Activated naive CD4-positive, alpha-beta T cell treated with anti-CD3 and anti-CD28 coated beads for 36 hours (primary cell): ENCODE results near the gene RBP5. TPM values are rescaled to one million over a fixed set of nuclear protein-coding genes. Genes with fewer than 3 reads are reported as not detected.

ENCODE experiments used
- CTCF ChIA-PET: fragments of 350-600 bp; sonication (Branson Sonifier 250); formaldehyde crosslinking; loops from one replicate; lab custom pipeline; 2021; ENCODE audit warnings: antibody characterized with exemption; lab: Charles Lee
- DNase-seq: peaks from one replicate; pipeline ENCODE4 v3.0.0-alpha.2; 2020
- H3K27ac Mint-ChIP-seq: one replicate; pipeline ENCODE4 v1.8.0; 2021; ENCODE audit warnings: mild to moderate bottlenecking, mixed read lengths
- H3K27me3 Mint-ChIP-seq: one replicate; pipeline ENCODE4 v1.8.0; 2021; ENCODE audit warnings: low read depth, mixed read lengths
- H3K36me3 Mint-ChIP-seq: one replicate; pipeline ENCODE4 v1.8.0; 2021; ENCODE audit warnings: low read depth, mixed read lengths
- H3K4me1 Mint-ChIP-seq: one replicate; pipeline ENCODE4 v1.8.0; 2021; ENCODE audit warnings: low read depth, mixed read lengths
- H3K4me3 Mint-ChIP-seq: one replicate; pipeline ENCODE4 v1.8.0; 2021; ENCODE audit warnings: mild to moderate bottlenecking, moderate library complexity, mixed read lengths
- H3K9me3 Mint-ChIP-seq: one replicate; pipeline ENCODE4 v1.8.0; 2021; ENCODE audit warnings: mixed read lengths
- intact Hi-C: fragments of 100-400 bp; cut with micrococcal nuclease; formaldehyde crosslinking; loops from one replicate; pipeline ENCODE4 v1.15.1; 2023
- total RNA-seq, 2 experiments: library from RNA; stranded (reverse); gene quantifications; one replicate each; pipeline ENCODE4 v1.2.3, GENCODE V29; 2021

RBP5 gene
- total RNA-seq, 2 experiments from 2014 or later, result 0.57 TPM; not detected in 1

DNA sequence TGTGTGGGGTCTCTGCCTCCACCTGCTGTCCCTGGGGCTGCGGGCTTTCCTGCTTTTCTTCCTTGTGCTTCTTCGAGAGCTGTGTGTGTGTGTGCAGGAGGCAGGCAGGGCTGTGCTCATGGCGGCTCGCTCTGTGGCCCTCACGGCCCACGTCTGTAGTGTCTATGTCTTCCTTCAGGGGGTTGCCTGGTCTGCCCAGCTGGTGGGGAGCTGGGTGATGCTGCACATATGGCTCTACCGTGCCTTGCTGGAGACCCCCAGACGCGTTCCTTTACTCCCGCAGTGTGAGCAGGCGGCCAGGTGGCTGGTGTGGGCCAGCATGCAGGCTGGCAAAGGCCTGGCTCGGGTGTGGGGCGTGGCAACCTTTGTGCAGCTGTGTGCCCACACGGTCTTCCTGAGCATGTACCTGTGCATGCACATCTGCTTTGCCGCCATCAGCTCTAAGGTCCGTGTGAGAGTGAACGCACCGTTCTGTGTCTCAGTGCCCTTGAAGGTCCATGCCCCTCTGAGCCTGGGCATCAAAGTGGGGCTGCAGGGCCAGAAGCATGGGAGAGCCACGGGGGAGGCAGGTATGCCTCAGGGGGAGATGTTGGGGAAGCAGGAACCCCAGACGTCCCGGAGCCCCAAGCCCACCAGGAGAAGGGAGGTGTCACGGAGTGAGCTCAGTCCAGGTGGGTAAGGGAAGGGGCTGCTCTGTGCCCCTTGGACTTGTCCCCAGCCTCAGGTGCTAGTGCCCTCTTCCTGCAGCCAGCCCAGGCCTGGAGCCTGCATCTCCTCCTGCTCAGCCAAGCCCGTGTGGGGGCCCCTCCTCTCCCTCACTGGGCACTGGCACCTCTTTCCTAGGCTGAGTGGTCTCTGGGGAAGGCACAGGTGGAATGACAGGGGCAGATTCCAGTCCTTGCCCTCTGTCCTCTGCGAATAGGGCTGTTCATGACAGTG is 27.8 kb upstream of the RBP5 start:
- H3K36me3 Mint-ChIP-seq, result peaks cover 2% of the 10 kb centered on the region

GRCh38 chr12:7155471-7156034 is 26.9 kb upstream of the RBP5 start:
- no peaks in the 10 kb centered on the region for H3K4me1 Mint-ChIP-seq
- H3K27me3 Mint-ChIP-seq, result no peaks in the 10 kb centered on the region
- DNase-seq, result no peak
- no peak overlapping the region for H3K27ac Mint-ChIP-seq
- no peaks in the 10 kb centered on the region for H3K9me3 Mint-ChIP-seq
- H3K36me3 Mint-ChIP-seq, result peaks cover 2% of the 10 kb centered on the region
- CTCF ChIA-PET, result interaction anchor here (1.0 to 1.2 kb wide), 2 partner anchors 16 to 46 kb away, joined by 3 read pairs; no protein-coding TSS in a partner anchor
- H3K4me3 Mint-ChIP-seq, result no peak overlapping the region
- intact Hi-C loops, result no loop called here

More for the DNA sequence above, 27.8 kb upstream of the RBP5 start:
- intact Hi-C loops, result no loop called here
- Mint-ChIP-seq H3K9me3 (no peaks in the 10 kb centered on the region), H3K4me3 (no peak overlapping the region), H3K27ac (no peak overlapping the region), H3K4me1 (no peaks in the 10 kb centered on the region), H3K27me3 (no peaks in the 10 kb centered on the region)
- DNase-seq, result no peak
- CTCF ChIA-PET, result interaction anchor here (1.2 kb wide), 1 partner anchor 47 kb away, joined by 3 read pairs; no protein-coding TSS in a partner anchor

DNA sequence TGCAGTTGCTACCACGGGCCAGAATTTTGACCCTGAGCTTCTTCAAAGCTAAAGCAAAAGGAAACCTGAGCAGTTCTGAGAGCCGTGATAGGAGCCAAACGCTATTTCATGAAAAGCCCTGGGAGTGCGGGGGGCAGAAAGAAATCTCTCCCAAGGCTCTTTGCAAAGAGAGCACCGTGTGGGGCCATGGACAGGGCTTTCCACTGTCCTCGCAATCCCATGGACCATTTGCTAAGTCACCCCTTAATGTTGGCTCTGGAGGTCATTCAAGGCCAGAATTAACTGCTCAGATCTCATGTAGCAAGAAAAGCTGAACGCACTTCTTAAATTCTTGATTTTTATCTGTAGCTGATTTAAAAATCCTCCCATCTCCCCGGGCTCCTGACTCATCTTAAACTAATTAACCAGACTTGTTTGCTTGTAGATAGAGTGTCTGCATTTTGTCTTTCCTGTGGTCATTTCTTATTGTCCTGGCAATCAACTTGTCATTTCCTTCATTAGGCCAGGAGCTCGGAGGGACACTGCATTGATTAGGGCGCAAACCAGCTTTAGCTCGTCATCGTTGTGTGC is 26.3 kb upstream of the RBP5 start:
- H3K36me3 Mint-ChIP-seq, result peaks cover 2% of the 10 kb centered on the region
- H3K27me3 Mint-ChIP-seq, result no peaks in the 10 kb centered on the region
- no peak overlapping the region for H3K4me3 Mint-ChIP-seq
- no peaks in the 10 kb centered on the region for H3K9me3 Mint-ChIP-seq
- H3K4me1 Mint-ChIP-seq, result no peaks in the 10 kb centered on the region
- H3K27ac Mint-ChIP-seq, result no peak overlapping the region
- DNase-seq, result no peak
- intact Hi-C loops, result no loop called here
- CTCF ChIA-PET, result interaction anchor here (1.0 to 2.4 kb wide), 4 partner anchors 11 to 45 kb away, joined by 3 to 13 read pairs (median 5); no protein-coding TSS in a partner anchor

GRCh38 chr12:7154042-7154441 is 25.4 kb upstream of the RBP5 start:
- peaks cover 2% of the 10 kb centered on the region for H3K36me3 Mint-ChIP-seq
- H3K4me1 Mint-ChIP-seq, result no peaks in the 10 kb centered on the region
- no peak overlapping the region for H3K27ac Mint-ChIP-seq
- H3K4me3 Mint-ChIP-seq, result no peak overlapping the region
- DNase-seq, result no peak
- no peaks in the 10 kb centered on the region for H3K9me3 Mint-ChIP-seq
- intact Hi-C loops, result no loop called here
- CTCF ChIA-PET, result interaction anchor here (0.7 to 2.4 kb wide), 3 partner anchors 10 to 236 kb away, joined by 3 to 13 read pairs (median 7); no protein-coding TSS in a partner anchor
- no peaks in the 10 kb centered on the region for H3K27me3 Mint-ChIP-seq

DNA sequence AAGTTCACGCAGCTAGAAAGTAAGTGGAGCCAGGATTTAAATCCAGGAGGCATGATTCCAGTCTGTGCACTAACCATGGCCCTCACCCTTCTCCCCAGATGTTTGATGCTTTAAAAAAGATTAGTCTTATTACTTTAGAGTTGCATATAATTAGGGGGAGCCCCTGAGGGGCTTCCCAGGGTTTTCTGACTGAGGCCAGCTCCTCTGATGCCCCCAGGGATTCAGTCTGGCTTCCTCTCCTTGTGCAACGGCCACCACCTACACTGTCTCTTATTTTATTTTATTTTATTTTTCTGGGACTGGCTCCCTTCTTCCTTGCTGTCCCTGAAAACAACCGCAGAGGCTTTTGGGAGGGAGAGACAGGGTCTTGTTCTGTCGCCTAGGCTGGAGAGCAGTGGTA is 24.1 kb upstream of the RBP5 start:
- CTCF ChIA-PET, result interaction anchor here (2.4 kb wide), 1 partner anchor 8 kb away, joined by 13 read pairs; no protein-coding TSS in a partner anchor
- peaks cover 2% of the 10 kb centered on the region for H3K36me3 Mint-ChIP-seq
- no peak overlapping the region for H3K27ac Mint-ChIP-seq
- intact Hi-C loops, result no loop called here
- H3K27me3 Mint-ChIP-seq, result no peaks in the 10 kb centered on the region
- H3K4me1 Mint-ChIP-seq, result no peaks in the 10 kb centered on the region
- no peaks in the 10 kb centered on the region for H3K9me3 Mint-ChIP-seq
- no peak overlapping the region for H3K4me3 Mint-ChIP-seq
- DNase-seq, result no peak

- no peak overlapping the region for H3K27ac Mint-ChIP-seq
- CTCF ChIA-PET, result interaction anchor here (0.7 kb wide), 1 partner anchor 9 kb away, joined by 8 read pairs; no protein-coding TSS in a partner anchor
- no peaks in the 10 kb centered on the region for H3K9me3 Mint-ChIP-seq
These were observed 22.8 kb upstream of the RBP5 start for GRCh38 chr12:7151532-7151931.

DNA sequence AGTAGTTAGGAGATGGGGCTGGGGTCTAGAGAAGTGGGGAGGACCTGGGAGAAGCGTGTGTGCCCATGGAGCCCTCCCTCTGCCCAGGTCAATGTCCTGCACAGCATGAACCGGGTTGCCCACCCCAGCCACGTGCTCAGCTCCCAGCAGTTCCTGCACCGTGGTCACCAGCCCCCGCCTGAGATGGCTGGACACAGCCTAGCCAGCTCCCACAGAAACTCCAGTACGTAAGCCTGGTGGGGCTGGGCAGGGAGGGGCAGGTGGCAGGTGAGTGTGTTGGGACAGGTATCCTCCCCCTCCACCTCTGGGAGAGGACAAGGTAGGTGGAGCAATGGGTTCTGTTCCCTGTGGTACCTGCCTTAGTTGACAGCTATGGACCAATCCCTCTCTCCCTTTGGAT is 22.2 kb upstream of the RBP5 start:
- Mint-ChIP-seq H3K36me3 (no peaks in the 10 kb centered on the region), H3K4me1 (no peaks in the 10 kb centered on the region), H3K4me3 (no peak overlapping the region), H3K9me3 (no peaks in the 10 kb centered on the region), H3K27ac (no peak overlapping the region), H3K27me3 (no peaks in the 10 kb centered on the region)
- CTCF ChIA-PET, result no interaction called here
- intact Hi-C loops, result no loop called here
- no peak for DNase-seq

More at GRCh38 chr12:7151532-7151931, 22.8 kb upstream of the RBP5 start:
- Mint-ChIP-seq H3K27me3 (no peaks in the 10 kb centered on the region), H3K36me3 (no peaks in the 10 kb centered on the region), H3K4me1 (no peaks in the 10 kb centered on the region), H3K4me3 (no peak overlapping the region)
- no peak for DNase-seq
- intact Hi-C loops, result no loop called here

GRCh38 chr12:7150356-7150755 is 21.7 kb upstream of the RBP5 start:
- no peaks in the 10 kb centered on the region for H3K27me3 Mint-ChIP-seq
- H3K27ac Mint-ChIP-seq, result no peak overlapping the region
- H3K4me1 Mint-ChIP-seq, result no peaks in the 10 kb centered on the region
- H3K36me3 Mint-ChIP-seq, result no peaks in the 10 kb centered on the region
- no peak overlapping the region for H3K4me3 Mint-ChIP-seq
- no peak for DNase-seq
- CTCF ChIA-PET, result no interaction called here
- intact Hi-C loops, result no loop called here
- no peaks in the 10 kb centered on the region for H3K9me3 Mint-ChIP-seq

GRCh38 chr12:7146906-7147305 is 18.2 kb upstream of the RBP5 start:
- peaks cover under 1% of the 10 kb centered on the region for H3K4me1 Mint-ChIP-seq
- no peak for DNase-seq
- H3K9me3 Mint-ChIP-seq, result no peaks in the 10 kb centered on the region
- intact Hi-C loops, result no loop called here
- no peak overlapping the region for H3K4me3 Mint-ChIP-seq
- CTCF ChIA-PET, result interaction anchor here (0.9 to 1.4 kb wide), 3 partner anchors 17 to 47 kb away, joined by 3 to 6 read pairs (median 4); no protein-coding TSS in a partner anchor
- H3K36me3 Mint-ChIP-seq, result no peaks in the 10 kb centered on the region
- H3K27me3 Mint-ChIP-seq, result no peaks in the 10 kb centered on the region
- no peak overlapping the region for H3K27ac Mint-ChIP-seq

DNA sequence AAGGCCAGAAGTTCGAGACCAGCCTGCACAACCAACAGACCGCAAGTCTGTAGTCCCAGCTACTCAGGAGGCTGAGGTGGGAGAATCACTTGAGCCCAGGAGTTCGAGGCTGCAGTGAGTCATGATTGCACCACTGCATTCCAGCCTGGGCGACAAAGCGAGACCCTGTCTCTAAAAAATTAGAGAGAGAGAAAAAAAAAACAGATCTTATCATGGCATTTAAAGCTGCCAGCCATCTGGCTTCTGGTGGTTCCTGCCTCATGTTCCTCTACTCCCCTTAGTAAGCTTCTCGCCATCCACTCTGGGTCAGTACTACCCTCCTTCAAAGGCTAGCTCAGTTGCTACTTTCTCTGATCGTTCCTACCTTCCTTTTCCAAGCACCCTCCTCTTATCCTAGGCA is 17.5 kb upstream of the RBP5 start:
- no peak for DNase-seq
- Mint-ChIP-seq H3K36me3 (no peaks in the 10 kb centered on the region), H3K27ac (no peak overlapping the region), H3K4me1 (peaks cover 2% of the 10 kb centered on the region), H3K27me3 (no peaks in the 10 kb centered on the region), H3K4me3 (no peak overlapping the region), H3K9me3 (no peaks in the 10 kb centered on the region)
- intact Hi-C loops, result no loop called here
- CTCF ChIA-PET, result interaction anchor here (0.5 to 1.6 kb wide), 7 partner anchors 11 to 311 kb away, joined by 3 to 6 read pairs (median 4); partner anchors contain the start of gene PEX5

- intact Hi-C loops, result no loop called here
- CTCF ChIA-PET, result interaction anchor here (0.5 to 2.9 kb wide), 15 partner anchors 8 to 311 kb away, joined by 3 to 13 read pairs (median 4); partner anchors contain the start of genes LPCAT3 and PEX5
- H3K27me3 Mint-ChIP-seq, result no peaks in the 10 kb centered on the region
- H3K4me3 Mint-ChIP-seq, result no peak overlapping the region
- no peak for DNase-seq
- H3K4me1 Mint-ChIP-seq, result peaks cover 2% of the 10 kb centered on the region
- H3K27ac Mint-ChIP-seq, result no peak overlapping the region
- H3K9me3 Mint-ChIP-seq, result no peaks in the 10 kb centered on the region
- no peaks in the 10 kb centered on the region for H3K36me3 Mint-ChIP-seq
These were observed 17.0 kb upstream of the RBP5 start for GRCh38 chr12:7145671-7146070.
